ENCODE data around the gene OSGIN1.
A peak's percentile ranks its signal among the peaks of the same experiment; 100 is the strongest.

The OSGIN1 gene

DNA sequence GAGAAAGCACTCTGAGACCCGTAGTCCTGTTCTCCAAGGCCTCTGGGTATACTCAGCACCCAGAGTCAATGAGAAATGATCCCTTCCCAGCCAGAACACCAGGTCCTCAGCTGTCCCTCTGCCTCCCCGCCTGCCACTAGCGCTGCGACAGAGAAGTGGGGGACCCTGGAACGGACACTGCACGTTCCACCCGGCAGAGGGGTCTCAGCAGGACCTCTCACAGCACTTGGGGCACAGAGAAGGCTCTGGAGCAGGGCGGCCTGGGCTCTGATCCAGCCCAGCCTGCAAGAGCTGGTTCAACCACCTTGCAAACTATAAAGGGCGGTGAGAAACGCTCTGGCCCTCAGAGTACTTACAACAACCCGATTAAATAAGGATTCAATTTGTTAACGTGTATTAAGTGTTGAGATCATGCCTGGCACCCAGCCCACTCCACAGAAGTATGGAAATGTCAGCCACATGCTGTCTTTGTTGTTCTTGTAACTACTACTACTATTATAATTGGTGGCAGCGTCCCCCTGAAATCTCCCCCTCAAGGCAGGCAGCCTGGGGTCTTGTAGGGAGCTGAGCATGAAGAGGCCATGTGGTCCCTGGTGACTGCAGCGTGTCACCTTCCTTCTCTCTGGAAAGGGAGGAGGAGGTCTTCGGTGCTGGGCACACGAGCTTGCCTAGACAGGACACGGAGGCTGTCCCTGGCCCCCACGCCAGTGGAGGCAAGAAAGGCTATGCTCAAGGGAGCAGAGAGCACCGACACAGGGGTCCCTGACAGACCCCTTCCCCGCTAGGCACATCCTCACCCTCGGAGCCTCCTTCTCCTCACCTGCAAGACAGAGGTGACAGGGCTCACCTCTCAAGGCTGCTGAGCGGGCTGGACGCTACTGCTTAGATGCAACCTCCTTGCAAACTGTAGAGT lies 2.4 kb downstream of the OSGIN1 start:
- Histone ChIP-seq H3K36me3 (ENCODE audit: control insufficient read depth, low read length) (no peaks in the 10 kb centered on the region), H4K20me1 (ENCODE audit: control insufficient read depth, insufficient read depth, low read depth, low read length) (no peaks in the 10 kb centered on the region), H3K9me3 (ENCODE audit: control insufficient read depth, insufficient read depth, low read length) (peaks cover 4% of the 10 kb centered on the region; the same call in 1 of the 2 replicates), H3K4me1 (ENCODE audit: control insufficient read depth, low read length) (no peaks in the 10 kb centered on the region), H3K4me2 (ENCODE audit: low read length) (no peak overlapping the region), H3F3A (ENCODE audit: control insufficient read depth, insufficient read depth) (peaks cover 5% of the 10 kb centered on the region), H3K4me3 (ENCODE audit: low read length) (no peak overlapping the region), H3K27me3 (ENCODE audit: control insufficient read depth, low read length) (no peaks in the 10 kb centered on the region), H3K9me2 (replicated peaks; ENCODE audit: control insufficient read depth, low read length) (no peaks in the 10 kb centered on the region), H3K27ac (ENCODE audit: low read depth, low read length) (no peak overlapping the region), H3K79me2 (ENCODE audit: control insufficient read depth, low read length) (no peaks in the 10 kb centered on the region)
- TF ChIP-seq EZH2phosphoT487 (IDR thresholded peaks at IDR 0.05; ENCODE audit: borderline replicate concordance, low read length), result no peak
- TF ChIP-seq, protein P1, sequence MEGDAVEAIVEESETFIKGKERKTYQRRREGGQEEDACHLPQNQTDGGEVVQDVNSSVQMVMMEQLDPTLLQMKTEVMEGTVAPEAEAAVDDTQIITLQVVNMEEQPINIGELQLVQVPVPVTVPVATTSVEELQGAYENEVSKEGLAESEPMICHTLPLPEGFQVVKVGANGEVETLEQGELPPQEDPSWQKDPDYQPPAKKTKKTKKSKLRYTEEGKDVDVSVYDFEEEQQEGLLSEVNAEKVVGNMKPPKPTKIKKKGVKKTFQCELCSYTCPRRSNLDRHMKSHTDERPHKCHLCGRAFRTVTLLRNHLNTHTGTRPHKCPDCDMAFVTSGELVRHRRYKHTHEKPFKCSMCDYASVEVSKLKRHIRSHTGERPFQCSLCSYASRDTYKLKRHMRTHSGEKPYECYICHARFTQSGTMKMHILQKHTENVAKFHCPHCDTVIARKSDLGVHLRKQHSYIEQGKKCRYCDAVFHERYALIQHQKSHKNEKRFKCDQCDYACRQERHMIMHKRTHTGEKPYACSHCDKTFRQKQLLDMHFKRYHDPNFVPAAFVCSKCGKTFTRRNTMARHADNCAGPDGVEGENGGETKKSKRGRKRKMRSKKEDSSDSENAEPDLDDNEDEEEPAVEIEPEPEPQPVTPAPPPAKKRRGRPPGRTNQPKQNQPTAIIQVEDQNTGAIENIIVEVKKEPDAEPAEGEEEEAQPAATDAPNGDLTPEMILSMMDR (IDR thresholded peaks at IDR 0.05; ENCODE audit: low read depth, low read length, poor library complexity, severe bottlenecking), result no peak

DNA sequence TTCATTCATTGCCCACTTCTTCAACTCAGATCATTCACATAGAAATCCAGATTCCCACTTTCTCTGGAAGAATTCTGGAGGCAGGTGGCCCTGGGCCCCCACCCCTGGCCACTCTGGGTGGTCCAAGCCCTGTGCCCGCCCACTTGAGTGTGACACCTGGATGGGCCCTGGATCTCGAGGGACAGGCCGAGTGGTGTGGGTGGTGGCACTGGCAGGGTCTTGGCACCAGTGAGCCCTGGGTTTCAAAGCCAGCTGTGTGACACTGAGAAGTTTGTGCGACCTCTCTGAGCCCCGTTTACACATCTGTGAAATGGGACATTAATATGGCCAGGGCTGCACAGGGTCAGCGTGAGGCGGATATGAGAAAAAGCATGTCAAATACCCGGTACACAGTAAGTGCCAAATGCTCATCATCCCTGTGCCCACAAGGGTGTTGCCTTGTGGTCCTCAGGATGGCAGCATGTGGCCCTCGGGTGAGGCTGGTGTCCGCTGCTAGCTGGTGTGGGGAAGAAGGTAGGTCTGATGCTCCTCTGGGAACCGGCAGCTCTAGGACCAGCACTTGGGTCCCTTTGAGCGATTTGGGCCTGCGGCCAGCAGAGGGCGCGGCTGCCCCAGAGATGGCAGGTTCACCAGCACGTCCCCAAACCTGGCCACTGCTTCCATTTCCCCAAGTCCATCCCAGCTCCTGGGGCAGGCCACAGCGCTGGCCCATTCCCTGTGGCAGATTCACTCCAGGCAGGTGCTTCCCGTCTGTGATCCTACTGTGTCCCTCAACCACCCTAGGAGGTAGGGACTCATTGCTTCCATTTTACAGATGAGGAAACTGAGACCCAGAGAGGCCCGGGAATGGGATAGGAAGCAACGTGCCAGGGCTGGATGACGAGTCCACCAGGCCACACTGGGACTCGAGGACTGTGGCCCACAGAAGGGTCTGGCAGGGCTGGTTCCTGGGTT lies 3.6 kb downstream of the OSGIN1 start:
- H3K9me2 ChIP-seq (replicated peaks; ENCODE audit: control insufficient read depth, low read length), result no peaks in the 10 kb centered on the region
- H3K9me3 ChIP-seq (ENCODE audit: control insufficient read depth, insufficient read depth, low read length), result no peaks in the 10 kb centered on the region
- no peaks in the 10 kb centered on the region for H4K20me1 ChIP-seq (ENCODE audit: control insufficient read depth, insufficient read depth, low read depth, low read length)
- no peaks in the 10 kb centered on the region for H3F3A ChIP-seq (ENCODE audit: control insufficient read depth, insufficient read depth)
- H3K4me2 ChIP-seq (ENCODE audit: low read length), result no peak overlapping the region
- no peaks in the 10 kb centered on the region for H3K36me3 ChIP-seq (ENCODE audit: control insufficient read depth, low read length)
- no peaks in the 10 kb centered on the region for H3K4me1 ChIP-seq (ENCODE audit: control insufficient read depth, low read length)
- no peak overlapping the region for H3K4me3 ChIP-seq (ENCODE audit: low read length)
- TF ChIP-seq, protein P1 (IDR thresholded peaks at IDR 0.05; ENCODE audit: low read depth, low read length, poor library complexity, severe bottlenecking), result peak; percentile 94
- TF ChIP-seq EZH2phosphoT487 (IDR thresholded peaks at IDR 0.05; ENCODE audit: borderline replicate concordance, low read length), result no peak
- H3K27me3 ChIP-seq (ENCODE audit: control insufficient read depth, low read length), result no peaks in the 10 kb centered on the region
- H3K27ac ChIP-seq (ENCODE audit: low read depth, low read length), result no peak overlapping the region
- H3K79me2 ChIP-seq (ENCODE audit: control insufficient read depth, low read length), result no peaks in the 10 kb centered on the region

DNA sequence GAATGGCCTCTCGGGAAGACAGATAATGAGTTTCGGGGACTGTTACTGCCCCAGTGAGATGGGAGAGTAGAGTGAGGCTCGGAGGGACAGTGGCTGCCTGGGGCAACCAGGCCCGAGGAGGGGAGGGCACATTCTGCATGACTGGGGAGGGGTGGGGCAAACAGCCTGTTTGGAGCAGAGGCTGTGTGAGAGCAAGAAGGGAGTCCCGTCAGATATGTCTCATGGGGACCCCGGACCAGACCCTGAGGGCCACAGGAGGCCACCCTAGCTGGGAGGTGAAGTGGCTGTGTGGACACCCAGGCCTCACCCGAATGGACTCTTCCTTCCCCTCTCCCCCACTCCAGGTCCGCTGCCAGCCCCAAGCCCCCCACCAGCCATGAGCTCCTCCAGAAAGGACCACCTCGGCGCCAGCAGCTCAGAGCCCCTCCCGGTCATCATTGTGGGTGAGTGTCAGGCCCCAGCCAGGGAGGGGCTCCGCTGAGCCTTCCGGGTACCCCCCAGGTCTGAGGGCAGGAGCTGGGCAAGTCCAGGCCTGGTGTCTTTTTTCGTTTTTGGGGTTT lies 4.3 kb downstream of the OSGIN1 start:
- Histone ChIP-seq H3K9me2 (replicated peaks; ENCODE audit: control insufficient read depth, low read length) (no peaks in the 10 kb centered on the region), H3K27ac (ENCODE audit: low read depth, low read length) (no peak overlapping the region), H4K20me1 (ENCODE audit: control insufficient read depth, insufficient read depth, low read depth, low read length) (no peaks in the 10 kb centered on the region), H3K4me1 (ENCODE audit: control insufficient read depth, low read length) (no peaks in the 10 kb centered on the region), H3K27me3 (ENCODE audit: control insufficient read depth, low read length) (no peaks in the 10 kb centered on the region), H3K36me3 (ENCODE audit: control insufficient read depth, low read length) (no peaks in the 10 kb centered on the region), H3K9me3 (ENCODE audit: control insufficient read depth, insufficient read depth, low read length) (no peaks in the 10 kb centered on the region), H3K79me2 (ENCODE audit: control insufficient read depth, low read length) (no peaks in the 10 kb centered on the region), H3K4me3 (ENCODE audit: low read length) (no peak overlapping the region), H3K4me2 (ENCODE audit: low read length) (no peak overlapping the region), H3F3A (ENCODE audit: control insufficient read depth, insufficient read depth) (no peaks in the 10 kb centered on the region)
- TF ChIP-seq, protein P1 (IDR thresholded peaks at IDR 0.05; ENCODE audit: low read depth, low read length, poor library complexity, severe bottlenecking), result no peak
- no peak for TF ChIP-seq EZH2phosphoT487 (IDR thresholded peaks at IDR 0.05; ENCODE audit: borderline replicate concordance, low read length)
